HG03571 (cell line): ENCODE measurements around the gene CDC25C.
"Not testable (repeated sequence)": the region's sequence is repeated elsewhere in the genome, so short reads cannot be mapped to it uniquely, and the experiment has no call there.

Experiments used
- ATAC-seq: cut with Tn5 transposase; IDR thresholded peaks from one replicate; pipeline ENCODE4 v1.9.1; 2021; ENCODE audit not compliant: unreplicated experiment

Gene CDC25C

DNA sequence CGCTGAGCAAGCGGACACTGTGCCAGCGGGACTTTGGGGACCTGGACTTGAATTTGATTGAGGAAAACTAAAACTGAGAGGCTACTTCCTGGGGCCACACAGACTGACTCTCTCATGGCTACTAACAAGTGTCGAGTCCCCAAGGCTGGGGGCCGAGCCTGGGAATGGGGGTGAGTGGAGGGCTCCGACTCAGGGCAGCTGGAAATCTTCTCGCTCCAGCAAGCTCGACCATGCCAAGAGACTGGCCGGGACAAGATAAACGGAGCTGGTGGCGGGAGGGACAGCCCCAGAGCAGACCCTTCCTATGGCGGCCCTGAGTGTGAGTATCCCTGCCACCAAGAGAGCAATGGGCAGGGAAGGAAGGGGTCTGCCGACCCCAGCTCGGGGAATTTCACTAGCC, 15.3 kb upstream of the CDC25C start:
- ATAC-seq = no peak

DNA sequence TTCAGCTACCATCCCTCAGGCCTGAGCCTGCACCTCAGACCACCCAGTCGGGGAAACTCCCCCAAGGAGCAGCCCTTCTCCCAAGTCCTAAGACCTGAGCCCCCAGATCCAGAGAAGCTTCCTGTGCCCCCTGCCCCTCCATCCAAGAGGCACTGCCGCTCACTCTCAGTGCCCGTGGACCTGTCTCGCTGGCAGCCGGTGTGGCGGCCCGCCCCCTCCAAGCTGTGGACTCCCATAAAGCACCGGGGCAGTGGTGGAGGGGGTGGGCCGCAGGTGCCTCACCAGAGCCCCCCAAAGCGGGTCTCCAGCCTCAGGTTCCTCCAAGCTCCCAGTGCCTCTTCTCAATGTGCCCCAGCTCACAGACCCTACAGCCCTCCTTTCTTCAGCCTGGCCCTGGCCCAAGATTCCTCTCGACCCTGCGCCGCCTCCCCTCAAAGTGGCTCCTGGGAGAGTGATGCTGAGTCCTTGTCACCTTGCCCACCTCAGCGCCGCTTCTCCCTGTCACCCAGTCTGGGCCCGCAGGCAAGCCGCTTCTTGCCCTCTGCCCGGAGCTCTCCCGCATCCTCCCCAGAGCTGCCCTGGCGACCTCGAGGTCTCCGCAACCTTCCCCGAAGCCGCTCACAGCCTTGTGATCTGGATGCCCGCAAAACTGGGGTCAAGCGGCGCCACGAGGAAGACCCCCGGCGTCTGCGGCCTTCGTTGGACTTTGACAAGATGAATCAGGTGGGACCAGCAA, 13.5 kb upstream of the CDC25C start:
- no peak for ATAC-seq

DNA sequence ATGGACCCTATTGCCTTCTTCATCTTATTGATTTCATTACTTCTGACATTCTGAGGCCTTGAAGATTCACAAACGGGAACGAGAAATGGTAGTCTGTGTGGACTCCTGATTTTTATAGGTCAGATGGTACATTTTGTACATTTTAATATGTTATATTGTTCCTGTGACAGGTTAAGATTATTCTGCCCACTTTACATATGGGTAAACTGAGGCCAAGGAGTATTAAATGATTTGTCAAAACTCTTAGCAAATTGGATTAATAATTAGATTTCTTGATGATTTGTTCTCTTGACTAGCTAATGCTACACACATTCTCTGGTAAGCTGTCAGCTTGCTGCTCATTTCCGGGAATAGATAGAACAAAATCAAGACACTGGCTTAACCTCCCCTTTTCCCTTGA, 8.4 kb upstream of the CDC25C start:
- no peak for ATAC-seq

DNA sequence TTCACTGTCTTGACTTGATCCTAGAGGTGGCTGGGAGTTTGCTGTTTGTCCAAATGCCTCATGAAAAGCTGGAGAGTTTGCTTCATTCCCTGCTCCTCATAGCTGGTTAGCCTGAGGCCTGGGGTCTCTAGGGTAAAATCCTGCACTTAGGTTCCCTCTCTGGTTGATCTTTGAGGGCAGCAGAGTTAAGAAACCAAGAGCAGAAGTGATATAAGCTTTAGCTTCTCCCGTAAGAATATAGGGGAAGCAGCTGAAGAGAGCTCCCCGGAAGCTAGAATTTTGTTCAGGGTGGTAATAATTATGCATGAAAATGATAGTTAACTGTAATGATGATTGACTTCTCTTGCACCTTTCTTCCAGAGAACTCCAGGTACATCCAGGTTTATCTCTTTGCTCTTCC, 7.9 kb upstream of the CDC25C start:
- no peak for ATAC-seq

DNA sequence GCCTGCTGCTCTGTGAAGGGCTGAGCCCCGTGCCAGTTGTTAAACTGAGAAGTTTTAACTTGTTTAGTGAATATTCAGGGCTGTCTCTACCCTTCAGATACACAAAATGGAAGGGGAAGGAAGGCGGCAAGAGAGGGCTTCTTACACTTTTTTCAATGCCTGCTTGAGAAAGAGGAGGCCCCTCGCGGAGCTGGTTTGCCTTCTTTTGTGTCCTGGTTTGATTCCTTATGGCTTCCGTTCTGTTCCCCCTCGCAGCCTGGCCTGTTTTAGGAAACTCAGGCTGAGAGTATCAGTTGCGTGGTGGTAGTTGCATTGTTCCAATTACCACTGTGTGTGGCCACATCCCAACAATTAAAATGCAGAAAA, 7.5 kb upstream of the CDC25C start:
- no peak for ATAC-seq

DNA sequence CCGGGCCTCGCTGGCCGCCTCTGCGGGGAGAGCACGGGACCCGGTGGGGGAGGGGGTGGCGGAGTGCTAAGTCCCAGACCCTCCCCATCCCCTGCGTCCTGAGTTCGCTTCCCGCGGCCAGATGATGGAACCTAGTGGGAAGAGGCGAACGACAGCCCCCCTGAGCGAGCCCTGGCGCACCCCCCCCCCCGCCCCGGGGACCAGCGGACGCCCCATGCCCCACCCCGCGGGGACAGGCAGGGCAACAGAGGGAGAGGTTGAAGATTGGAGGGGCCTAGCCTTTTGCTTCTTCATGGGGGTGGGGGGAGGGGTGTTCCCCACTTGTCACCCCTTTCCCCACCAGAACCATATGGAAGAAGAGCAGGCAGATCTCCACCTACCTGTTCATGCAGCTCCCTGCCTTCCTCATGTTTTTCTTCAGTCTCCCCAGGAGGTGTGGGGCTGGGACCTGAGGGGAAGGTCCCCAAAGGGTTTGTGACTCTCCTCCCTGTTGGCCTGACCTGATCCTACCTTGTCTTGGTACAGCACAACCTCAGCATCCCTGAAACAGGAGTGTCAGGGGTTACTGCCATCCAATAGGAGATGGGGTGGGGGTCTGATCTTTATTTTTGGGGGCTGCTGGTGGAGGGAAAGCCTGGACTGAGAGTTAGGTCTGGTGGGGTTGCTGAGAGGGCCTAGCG, 6.9 kb upstream of the CDC25C start:
- peak; percentile 3 for ATAC-seq

DNA sequence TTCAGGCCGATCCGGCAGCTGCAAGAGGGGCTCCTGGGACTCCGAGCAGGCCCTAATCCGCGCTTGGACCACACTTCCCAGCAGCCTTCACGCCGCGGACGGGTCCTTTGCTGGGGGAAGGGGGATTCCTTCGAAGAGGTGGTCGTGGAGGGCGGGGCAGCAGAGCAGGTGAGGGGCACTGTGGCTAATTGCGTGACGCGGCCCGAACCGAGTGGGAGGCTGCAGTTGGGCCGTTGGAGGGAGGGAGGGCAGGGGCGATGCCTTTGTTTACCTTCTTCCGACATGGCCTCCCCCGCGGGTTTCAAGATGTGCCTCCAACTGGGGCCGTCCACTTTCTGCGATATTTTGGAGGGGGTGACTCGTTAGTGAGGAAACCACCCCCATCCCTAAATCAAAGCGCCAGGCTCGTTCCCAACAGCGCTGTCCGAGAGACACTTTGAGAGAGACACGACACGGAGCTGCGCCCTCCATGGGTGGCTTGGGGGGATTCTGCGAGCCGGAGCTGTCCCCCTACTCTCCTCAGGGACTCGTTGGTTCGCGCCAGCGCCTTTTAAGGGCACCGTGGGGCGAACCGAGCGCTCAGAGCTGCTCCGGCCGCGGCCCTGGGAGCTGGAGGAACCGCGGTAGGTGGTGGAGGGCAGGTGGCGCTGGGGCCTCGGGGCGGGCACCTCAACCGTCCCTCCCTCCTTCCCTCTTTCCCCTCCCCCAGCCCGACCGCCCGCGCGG, 6.2 kb upstream of the CDC25C start, which contains the start of gene FAM53C:
Gene FAM53C (plus strand): TSS at position 582 of the 726 bp plus-strand sequence. CDS start 3,070 bp downstream, outside the sequence.
- ATAC-seq = peak; percentile 76

DNA sequence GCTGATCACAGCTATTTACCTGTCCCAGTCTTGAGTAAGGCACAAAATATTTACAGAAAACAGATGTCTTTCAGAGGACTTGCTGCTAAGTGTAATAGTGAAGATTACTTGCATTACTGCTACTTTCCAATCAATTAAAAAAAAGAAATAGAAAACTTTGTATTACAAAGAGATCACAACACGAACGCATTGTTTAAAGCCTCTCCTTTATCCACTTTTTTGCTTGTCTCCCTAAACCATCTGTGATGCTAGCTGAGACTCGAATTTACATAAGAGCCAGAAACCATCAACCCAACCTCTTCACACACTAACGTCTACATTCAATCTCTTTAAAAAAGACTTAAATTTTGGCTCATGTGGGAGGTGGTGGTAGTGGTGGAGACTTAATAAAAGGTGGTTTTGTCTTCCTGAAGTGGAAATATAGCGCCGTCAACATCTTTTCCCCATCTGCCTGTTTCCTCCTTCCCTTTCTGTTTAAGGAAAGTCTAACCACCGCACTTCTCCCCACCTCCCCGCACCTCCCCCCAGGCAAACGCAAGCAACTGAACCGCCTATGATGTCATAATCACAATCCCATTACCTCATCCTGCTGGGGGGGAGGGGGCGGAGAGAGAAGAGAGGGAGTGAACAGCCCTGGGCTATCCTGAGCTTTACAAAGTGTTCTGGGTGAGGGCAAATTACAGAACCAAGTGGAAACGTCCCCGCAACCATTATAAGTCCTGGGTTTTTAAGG, 5.5 kb upstream of the CDC25C start:
- ATAC-seq = peak; percentile 23

DNA sequence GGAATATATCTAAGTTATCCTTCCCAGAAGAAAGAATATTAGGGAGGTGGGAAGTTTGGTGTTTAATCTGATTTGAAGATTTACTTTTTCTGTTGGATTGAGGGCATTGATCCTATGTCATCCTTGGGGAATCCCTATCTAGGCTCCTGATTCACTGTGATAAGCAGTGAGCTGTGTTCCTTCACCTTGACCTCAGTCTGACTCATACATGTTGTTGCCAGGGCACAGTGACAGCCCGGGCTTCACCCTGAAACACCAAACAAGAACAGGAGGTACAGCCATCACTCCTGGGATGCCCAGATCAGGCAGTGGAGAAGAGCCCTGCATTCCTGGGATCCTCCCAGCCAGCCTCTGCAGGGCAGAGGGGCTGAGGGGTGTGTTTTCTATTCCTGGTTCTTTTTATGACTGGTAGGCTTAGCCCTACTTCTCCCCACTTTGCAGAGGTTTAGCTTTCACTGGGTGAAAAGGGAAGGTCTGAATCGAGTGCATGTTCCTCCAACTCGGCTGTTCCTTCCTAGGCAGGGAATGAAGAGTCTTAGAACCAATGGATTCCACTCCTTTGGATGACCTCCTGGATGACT, 3.4 kb upstream of the CDC25C start:
- ATAC-seq = no peak

DNA sequence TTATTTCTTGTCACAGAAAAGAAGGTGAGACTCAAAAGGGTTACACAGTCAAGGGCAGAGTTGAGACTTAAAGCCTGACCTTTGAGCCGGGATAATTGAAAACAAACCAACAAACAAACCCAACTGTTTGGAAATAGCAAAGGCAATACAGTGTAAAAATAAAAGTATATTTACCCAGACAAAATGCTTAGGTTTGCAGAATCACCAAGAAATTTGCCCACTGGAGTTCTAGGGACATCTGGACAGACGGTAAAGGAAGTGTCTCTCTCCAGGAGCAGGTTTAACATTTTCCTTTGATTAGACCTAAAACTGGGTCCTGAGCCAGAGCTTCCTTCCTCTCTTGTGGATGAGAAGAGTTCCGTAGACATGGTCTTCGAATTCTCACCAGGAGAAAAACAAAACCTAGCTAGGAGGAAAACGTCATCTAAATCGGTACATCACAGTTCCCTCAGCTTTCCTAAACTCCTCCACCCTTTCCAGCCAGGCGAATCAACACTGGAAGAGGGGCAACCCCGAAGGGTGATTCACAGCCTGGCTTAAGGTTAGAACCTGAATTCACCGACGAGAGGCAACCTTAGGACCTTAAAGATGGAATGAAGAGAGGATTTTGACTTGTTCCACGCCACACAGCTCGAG, 673 bp downstream of the CDC25C start:
- no peak for ATAC-seq

DNA sequence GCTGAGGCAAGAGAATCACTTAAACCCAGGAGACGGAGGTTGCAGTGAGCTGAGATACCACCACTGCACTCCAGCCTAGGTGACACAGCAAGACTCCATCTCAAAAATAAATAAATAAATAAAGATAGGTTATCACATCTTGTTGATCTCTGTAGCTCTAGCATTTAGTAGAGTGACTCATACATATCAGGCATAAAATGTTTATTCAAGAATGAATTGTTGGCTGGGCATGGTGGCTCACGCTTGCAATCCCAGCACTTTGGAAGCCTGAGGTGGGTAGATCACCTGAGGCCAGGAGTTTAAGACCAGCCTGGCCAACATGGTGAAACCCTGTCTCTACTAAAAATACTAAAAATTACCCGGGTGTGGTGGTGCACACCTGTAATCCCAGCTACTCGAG, 13.4 kb downstream of the CDC25C start:
- ATAC-seq = not testable (repeated sequence)

DNA sequence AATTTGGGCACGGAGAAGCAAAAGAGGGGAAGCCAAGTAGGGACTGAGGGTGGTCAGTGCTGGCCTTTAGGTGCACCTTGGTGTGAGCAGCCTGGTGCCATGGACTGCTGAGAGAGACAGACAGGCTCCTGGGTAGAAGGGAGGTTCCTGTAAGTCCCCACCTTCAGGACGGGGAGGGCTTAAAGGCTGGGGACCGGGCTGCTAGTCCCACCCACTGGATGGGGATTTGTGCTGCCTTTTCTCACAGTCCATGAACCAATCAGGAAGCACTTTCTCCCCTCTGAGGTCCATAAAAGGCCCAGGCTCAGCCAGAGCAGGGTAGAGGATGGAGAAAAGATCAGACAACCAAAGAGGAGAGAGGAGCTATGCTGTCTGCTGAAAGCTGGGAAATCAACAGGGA, 15.2 kb downstream of the CDC25C start:
- ATAC-seq = no peak

DNA sequence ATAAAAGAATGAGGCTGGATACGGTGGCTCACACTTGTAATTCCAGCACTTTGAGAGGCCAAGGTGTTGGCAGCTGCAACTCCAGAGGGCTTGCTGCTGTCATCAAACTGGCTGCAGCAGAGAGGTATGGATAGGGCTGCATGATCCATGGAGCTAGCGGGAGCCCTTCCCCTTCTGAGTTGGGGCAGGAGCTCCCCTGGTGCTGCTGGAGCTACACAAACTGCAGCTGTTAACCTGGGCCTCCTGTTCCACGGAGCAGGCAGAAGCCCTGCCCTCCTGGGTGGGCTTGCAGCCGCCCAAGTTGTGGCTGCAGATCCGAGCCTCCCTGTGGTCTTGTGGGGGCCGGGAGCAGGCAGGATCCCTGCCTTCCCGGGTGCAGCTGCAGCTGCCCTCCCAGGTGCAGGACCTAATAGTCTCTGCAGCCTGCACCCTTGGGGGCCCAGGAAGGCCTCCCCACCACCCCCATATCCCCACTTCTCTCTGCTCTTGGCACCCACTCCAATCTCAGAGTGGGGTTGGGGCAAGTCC, 15.8 kb downstream of the CDC25C start:
- no peak for ATAC-seq

DNA sequence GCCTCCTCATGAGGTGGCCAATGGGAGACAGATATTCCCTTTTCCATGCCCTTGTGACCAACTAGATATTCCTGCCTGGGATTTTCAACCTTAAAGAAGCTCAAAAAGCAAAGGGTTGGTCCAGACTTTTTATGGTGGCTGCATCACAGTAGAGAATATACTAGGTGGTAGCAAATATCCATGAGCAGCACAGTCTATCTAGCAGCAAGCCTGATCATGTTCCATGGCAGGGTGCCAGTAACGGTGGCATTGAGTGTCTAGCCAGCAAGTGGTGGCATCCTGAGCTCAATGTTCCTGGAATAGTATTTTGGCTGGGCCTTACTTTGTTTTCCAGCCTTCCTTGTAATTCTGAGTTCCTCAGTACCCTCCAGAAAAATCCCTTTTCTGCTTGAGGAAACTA, 25.8 kb downstream of the CDC25C start:
- no peak for ATAC-seq

DNA sequence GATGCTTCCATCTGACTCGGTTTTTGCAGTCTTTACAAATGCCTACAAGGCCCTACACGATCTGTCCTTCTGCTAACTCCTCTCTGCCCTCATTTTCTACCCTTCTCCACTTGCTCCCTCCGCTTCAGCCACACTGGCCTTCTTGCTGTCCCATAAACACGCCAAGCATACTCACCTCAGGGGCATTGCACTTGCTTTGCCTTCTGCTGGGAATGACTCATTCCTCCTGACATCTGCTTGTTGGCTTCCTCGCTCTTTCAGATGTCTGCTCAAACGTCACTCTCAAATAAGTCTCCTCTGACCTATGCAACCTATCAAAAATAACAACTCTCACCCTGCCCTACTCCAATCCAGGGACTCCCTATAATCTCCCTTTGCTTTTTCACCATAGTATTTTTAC, 28.2 kb downstream of the CDC25C start:
- no peak for ATAC-seq

DNA sequence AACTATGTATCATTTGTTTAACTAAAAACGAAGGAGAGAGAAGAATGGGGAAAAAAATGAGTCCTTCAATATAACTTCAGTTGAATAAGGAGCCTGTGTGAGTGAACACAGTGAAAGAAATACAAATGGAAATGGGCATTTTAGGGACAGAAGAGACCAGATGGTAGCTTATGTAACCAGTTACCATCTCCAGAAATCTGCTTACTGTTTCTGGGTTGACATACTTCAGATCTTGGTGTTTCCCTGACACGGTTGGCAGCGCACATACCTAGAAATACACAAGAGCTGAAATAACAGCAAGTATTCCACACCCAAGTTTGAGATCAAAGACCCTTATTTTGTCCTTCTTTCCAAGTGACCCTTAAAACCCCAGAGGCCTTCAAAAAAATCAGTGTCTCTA, 42.3 kb downstream of the CDC25C start:
- no peak for ATAC-seq

DNA sequence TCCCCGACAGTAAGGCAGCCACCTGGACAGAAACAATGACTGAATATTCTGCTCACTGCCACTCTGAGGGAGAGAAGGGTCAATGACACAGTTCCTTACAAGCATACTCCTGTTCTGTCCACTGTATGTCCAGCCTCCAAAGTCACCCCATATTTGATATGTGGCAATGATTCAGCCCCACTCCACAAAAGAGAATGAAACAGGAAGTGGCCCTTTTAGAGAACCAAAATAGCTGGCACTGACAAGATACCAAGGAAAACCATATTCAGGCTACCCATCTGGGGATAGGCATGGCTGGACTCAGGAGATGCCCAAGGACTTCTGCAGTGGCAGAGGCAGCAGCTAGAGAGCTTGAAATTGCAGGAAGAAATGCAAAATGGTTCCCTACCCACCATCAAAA, 44.4 kb downstream of the CDC25C start:
- no peak for ATAC-seq

DNA sequence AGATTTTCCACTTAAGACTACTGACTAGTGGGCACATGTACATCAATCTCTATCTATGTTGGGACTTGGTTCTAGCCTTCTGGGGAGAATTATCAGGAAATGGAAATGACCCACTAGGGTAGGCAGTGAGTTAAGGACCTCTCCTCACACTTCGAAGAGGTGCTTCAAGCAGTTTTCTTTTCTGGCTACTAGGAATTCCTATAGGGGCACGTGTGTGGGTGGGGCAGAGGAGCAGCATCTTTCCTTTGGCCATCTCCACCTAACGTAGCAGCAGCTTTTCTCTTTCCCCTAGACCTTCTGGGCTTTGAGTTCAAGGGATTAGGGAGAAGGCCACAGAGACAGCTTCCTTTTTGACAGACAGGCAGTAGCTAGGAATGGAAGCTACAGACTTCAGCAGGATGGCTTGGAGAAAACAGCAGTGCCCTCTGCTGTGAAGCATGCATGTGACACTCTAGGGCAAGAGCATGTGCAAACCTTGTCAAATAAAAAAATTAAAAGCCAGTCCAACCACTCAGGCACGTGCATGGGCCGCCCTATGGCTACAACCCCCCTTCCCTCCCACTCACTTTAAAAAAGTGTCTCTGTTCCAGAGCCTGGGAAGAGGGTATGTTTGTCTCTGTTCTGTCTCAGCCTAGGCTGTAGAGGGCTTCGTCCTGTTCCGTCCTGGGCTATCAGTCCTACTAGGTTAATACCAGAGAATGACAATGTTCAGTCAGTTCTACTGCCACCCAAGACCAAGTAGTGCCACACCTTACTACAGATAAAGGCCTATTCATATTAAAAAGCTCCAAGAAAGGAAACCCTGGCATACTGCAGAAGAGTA, 48.5 kb downstream of the CDC25C start:
- ATAC-seq = no peak

DNA sequence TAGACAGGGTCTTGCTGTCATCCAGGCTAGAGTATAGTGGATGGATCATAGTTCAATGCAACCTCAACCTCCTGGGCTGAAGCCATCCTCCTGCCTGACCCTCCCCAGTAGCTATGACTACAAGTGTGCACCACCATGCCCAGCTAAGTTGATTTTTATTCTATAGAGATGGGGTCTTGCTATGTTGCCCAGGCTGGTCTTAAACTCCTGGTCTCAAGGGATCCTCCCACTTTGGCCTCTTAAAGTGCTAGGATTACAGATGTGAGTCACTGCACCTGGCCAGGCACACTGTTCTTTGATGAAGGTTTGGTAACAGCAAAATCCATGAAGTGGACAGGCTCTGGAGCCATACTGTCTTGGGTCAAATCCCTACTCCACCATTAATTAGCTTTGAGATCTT, 50.7 kb downstream of the CDC25C start:
- ATAC-seq = no peak
